HS-27A (cell line): Measurements from ENCODE around the gene EGLN3.

ENCODE experiments used
- DNase-seq: peaks from one replicate; pipeline ENCODE4 v3.0.0-alpha.2; 2012; ENCODE audit warnings: low read depth, missing footprints

Gene EGLN3

DNA sequence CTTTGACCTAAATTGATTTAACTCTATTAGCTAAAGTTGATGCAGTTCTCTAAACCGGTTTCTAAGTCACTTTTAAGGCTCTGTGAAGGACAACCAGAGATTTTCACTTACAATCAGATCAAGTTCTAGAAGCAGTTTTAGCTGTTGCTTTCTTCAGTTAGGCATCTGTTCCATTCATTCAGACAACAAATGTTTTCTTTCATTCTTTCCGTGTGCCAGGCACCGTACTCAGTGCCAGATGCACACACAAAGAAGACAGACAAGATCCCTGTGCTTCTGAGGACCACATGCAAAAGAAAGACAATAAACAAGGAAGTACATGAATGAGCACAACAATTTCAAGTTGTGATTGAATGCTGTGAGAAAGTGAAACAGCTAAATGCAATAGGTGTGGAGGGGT, 11.1 kb upstream of the EGLN3 start:
- no peak for DNase-seq

DNA sequence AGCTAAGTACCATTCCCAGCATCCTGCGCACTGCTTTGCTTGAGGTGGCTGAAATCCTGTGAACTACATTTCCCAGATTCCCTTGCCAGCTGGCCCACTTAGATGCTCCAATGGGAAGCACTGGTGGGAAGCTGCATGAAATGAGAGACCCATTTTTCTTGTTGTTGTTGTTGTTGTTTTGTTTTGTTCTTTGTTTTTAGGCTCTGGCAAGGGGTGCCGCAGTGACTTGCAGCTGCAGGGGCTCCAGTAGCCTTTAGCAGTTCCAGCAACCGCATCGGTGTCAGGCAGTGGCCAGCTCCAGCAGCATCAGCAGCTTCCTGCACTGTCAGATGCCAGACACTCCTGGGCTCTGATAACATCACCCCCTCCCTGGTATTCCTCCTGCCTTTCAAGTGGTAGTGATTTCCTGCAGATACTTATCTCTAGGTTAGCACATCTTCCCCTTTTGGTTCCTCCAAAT, 8.8 kb upstream of the EGLN3 start:
- DNase-seq = no peak

- DNase-seq = no peak
Observed at GRCh38 chr14:33958605-33959226, 7.8 kb upstream of the EGLN3 start.

DNA sequence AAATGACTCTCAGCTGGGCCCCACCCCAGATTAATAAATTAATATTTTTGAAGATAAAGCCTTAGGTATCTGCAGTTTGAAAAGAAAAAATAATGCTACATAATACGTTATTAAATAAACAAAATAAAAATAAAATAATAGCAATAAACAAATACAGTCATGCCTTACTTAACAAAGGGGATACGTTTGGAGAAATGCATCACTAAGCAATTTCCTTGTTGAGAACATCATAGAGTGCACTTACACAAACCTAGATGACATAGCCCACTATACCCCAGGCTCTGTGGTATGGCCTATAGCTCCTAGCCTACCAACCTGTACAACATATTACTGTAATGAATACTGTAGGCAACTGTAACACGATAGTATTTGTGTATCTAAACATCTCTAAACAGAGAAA, 7.1 kb upstream of the EGLN3 start:
- DNase-seq = no peak

- no peak for DNase-seq
Observed at GRCh38 chr14:33957299-33957698, 6.4 kb upstream of the EGLN3 start.

- DNase-seq = no peak
Observed at GRCh38 chr14:33956640-33957039, 5.8 kb upstream of the EGLN3 start.

DNA sequence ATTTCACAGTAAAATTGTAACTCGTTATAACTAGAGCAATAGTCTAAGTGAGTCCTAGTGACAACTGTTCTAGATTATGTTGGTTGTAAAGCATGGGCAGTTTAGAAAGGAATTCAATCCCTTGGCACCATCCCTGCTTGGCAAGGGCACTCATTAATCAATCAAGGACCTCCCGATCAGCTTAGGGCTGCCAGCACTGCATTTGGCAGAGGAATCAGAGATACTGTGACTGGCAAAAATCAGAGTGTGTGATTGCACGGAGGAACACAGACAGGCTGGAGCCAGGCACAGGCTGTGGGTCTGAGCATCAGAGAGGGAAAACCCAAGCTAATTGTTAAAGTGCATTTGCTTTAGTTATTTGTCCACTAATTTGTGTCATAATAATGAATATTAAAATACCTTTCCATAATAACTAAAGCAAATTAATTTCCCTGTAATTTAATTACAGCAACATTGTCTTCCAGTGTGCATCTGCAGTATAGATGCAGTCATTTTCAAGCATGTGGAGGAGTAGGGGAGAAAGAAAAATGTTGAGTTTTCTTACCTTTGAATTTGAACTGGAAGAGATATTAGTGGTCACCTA, 3.2 kb upstream of the EGLN3 start:
- DNase-seq = no peak

DNA sequence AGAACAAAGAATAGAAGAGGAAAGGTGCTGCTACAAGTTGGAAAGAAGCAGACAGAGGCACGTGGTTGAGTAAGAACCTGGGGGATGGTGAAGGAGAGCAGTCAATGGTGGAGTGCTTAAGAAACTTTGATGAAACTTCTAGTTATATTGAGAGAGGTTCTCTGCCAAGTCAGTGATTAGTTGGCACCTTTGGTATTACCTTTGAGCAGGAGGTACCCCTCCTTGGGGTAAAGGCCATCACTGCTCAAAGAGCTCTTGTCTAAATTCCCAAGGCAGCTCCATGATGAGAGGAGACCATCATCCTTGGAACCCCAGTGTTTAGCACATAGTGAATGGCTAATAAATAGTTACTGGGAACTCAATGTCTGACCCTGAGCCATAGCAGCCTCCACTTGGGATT, 1.7 kb upstream of the EGLN3 start:
- no peak for DNase-seq

DNA sequence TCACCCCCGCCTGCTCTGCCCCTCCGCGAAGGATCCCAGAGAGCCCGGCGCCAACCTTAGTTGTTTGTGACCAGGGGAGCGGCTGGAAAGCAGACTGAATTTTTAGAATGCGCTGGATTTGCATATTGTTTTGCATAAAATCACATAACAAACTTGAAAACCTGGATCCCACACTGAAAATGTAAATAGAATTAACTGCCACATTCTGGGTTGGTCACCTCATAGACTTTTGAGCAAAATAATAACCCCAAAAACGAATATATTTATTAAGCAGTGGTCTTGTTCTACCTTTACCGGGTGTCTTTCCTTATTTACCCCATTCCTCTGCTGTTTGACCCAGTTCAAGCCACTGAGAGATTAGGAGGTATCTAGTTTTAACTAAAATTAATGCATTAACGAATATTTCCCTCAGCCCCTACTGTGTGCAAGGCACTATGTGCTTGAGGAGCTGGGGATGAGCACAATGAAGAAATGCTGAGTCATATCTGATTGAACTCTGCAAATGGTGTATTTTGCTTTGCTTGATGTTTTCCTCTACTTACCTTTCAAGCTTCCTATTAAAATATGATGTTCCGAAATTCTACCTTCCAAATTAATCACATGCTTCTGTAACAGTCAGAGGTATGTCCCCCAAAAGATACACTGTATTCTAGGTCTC, 438 bp upstream of the EGLN3 start:
- DNase-seq = no peak

- no peak for DNase-seq
Observed at GRCh38 chr14:33949411-33949893, 1.4 kb downstream of the EGLN3 start.

DNA sequence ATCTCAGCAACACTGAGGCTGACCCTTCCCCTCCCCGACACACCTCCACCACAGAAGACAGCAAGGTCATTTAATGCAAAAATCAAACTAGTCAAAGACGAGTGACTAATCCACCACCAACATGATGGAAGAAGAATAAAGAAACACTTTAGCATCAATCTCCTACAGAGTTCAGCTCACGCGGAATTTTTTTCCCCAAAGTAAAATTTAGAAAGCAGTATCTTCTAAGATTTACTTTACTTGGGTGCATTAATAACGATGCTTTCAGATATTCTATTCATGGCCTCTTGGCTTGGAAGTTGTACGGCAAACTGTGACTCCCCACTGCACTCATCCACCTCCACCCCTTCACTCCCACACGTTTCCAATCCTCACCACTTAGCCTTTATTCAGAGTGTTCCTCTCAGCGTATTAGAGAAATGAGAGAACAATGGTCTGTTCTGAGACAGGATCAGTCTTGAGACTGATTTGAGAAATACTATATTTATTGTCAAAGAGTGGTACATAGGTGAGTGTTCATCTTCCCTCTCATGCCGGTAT, 1.9 kb downstream of the EGLN3 start:
- DNase-seq = no peak

DNA sequence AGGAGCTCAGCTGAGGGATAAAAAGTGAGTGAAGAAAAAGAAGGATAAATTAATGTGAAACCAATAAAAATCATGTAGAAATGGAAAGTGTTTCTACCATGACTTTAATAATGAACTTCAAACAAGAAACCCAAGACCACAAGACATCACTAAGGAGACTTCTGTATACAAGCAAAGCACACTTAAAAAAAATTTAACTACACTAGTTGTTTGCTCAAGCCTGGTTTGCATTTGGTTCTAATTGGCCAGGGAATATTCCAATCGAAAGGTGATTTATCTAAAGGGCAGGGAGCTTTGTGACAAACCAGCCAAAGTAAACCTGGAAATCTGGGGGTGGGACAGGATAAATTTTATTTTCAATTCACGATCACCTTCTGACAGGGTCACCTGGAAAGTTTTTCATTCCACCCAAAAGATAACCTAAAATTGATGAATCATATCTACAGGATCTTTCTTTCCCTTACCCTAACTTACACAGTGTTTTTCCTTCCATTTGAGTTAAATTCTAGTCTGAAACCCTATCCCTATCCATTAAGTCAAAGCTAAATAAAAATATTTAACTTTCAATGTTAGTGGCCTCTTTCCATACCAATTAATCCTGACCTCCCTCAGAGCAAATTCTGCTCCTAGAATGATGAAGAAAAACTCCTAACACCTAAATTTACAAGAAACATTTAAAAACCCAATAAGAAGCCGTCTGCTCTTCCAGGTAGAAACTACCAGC, 2.6 kb downstream of the EGLN3 start:
- no peak for DNase-seq

DNA sequence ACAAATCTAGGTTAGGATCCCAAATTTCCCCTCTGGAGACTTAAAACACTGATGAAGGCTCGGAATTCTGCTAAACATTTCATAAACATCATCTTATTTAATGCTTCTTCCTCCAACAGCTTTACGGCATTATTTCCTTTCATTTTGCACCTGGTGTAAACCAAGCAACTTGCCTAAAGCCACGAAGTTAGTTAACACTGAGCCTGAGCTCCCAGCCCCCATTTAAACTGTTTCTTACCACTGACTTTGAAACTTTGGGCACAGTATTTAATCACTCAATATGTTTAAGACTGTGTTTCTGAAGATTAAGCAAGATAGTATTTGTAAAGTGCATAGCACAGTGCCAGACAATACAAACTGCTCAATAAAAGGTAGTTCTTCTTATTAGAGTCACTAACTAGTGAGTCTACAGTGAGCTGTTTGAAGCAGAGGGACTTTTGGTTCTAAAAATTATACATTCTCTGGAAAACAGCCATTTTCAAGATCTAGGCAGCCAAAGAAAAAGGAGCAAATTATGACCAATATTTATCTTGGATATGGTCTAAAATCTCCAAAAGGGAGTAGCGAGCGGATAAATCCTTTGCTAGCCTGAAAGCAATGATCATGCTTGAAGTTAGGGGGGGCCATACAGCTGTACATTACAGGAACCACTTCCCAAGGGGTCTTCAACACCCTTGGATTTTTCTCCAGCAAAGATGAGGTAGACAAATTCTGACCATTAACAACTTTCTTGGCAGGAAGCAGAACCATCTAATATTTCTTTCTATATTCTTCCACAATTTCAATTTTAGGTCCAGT, 4.0 kb downstream of the EGLN3 start:
- no peak for DNase-seq

DNA sequence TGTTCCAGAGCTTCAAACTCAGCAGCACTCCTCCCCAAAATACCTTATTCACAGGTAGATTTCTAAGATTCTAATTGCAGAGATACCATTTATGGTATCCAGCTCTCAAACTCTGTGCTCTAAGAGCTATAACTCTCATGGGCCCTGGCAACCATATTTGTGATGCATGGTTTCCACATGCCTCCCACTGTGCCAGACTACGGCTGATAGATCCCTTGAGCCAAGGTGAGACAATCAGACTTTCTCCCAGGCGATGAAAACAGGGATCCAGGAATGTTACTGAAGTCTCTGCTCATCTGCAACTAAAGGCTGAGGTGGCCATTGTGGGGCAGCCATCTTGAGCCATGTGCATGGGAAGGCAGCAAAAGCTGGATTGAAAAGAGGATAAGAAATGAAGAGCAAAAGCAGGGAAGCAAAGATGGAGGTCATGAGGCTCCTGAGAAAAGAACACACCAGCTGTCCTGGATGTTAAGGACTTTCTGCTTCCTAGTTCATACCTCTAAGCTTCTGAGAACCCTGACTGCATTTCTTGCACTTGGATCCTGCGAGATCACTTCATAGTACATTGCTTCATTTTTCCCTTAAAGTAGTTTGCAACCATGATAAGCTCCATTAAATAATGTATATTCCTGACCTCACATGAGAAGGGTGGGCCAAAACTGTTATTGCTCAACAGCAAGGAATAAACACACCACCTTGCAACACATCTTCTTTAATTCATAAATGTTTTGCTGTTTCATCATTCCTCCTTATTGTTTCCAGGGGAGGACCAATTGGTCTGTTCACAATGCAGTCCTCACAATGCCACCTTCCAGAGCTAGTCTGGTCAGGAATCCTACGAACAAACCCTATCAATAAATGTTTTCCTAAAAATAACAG, 5.4 kb downstream of the EGLN3 start:
- no peak for DNase-seq

DNA sequence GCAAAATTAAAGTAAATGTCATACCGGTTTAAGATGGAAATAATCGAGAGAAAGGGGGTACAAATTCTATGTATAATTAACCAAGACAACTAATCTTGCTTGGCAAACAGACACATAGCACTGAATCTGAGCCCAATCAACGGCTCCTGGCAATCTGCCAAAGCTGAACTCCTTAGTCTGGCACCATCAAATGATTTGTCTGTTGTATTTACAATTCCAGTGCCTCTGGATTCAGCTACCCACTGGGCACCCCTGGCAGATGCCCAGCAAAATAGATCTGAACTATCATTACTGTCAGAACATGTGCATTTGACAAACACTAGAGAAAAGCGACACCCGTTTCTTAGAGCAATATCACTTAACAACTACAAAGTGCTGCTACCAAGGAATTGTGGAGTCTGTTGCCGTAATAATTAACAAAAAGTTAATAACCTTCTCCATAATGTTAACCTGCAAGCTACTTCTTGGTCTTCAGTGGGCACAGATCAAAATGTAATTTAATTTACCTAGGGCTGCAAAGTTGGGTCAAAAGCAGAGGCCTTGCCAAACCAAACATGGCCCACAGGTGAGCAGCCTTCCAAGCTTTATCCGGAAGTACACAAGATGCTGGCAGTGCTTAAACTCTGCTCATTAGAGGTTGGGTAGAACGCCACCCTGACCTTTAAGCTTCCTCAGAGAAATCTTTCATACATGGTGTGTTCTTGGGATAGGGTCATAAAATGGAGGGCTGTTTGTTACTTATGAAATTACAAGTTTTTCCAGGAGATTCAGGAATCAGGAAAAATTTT, 7.6 kb downstream of the EGLN3 start:
- no peak for DNase-seq

DNA sequence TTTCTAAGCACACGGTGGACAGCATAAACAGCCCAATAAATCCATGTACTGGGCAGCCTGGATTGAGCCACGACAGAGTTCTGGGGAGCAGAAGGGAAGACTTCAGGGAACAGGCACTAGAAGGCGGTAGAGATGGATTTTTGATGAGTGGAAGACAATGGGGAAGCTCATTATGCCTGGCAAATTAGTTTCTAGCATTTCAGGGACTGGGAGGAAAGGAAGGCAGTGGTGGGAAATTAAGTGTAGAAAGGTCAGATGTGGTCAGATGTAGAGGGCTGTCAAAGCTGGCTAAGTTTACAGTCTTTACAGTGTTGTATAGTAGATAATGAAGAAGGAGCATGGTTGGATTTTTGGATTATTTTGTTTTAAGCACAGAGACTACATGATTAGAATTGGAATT, 9.2 kb downstream of the EGLN3 start:
- no peak for DNase-seq

DNA sequence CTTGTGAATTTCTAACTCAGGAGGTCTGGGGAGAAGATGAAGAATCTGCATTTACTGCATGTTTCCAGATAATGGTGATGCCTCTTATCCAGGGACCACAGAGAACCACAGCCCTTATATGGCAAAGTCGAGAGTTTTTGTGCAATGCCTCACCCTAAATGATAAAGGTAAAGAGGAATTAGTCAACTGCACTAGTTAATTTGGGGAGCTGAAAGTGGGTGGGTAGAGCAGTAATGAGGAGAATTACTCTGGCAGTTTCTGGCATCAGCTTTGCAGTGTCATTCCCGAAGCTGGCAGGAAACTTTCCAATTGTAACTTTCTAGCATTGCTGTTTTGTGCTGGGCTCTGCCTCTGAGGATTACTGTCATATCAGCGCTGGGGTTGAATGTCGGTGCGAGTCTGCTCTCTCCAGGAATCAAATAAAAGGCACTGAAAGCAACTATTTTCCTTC, 10.3 kb downstream of the EGLN3 start:
- no peak for DNase-seq

DNA sequence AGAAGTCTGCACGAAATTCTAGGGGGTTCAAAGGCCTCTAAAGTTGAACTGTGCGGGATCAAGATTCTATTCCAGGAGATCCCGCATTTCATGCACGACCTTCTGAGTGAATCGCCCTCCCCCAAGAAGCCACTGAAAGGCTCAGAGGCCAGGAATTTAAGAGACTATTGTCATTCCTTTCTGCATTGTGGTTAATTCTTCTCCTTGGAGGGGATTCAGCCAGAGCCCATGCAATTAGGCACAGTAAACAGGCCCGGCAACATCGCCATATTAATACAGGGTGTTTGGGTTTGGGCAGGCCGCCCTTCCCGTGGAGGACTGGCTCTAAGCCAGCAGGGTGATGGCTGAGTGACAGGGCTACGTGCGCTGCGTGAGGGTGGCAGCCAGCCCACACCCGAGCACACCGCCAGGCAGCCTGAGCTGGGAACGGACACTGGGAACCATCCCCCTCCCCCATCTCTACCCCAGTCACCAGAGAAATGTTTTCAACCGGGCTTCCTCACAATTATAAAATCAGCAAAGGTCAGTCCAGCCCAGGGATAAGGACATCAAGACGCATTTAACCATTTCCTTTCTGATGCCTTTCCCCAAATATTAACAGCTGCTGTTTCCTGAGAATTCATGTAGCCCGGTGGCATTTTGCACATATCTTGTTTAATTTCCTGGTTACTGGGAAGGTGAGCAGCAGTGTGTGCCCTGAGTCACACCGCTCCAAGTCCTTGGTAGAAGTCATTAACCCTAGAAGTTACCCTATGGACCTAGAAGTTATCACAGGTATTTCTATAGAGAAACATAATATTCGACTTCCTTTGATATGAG, 12.5 kb downstream of the EGLN3 start:
- no peak for DNase-seq

- no peak for DNase-seq
Observed at GRCh38 chr14:33936391-33936790, 14.5 kb downstream of the EGLN3 start.
